K562 (cell line): Measurements from ENCODE around the gene PFKP. TPM values are rescaled to one million over a fixed set of nuclear protein-coding genes. Genes with fewer than 3 reads are reported as not detected.

Experiments
- ATAC-seq: fragments of 200-7000 bp; cut with Tn5 transposase; 3 replicates; pipeline ENCODE4 v1.9.1; 2020; ENCODE audit warnings: moderate library complexity
- BruUV-seq: library from RNA; stranded (reverse); fragments of 400-500 nt; replicated peaks from 2 replicates; lab custom pipeline; 2021; lab: Mats Ljungman, UMichigan
- CTCF ChIA-PET: fragments of 300-600 bp; formaldehyde crosslinking; extraction: SDS; loops from one replicate; lab custom pipeline; 2021; ENCODE audit warnings: low intra/inter-chr PET ratio; lab: Yijun Ruan, JAX
- POLR2A ChIA-PET: fragments of 300-600, 350-650 bp; sonication (Branson Sonifier 250); formaldehyde crosslinking; extraction: SDS; loops from one replicate; lab custom pipeline; 2021; ENCODE audit warnings: antibody characterized with exemption, inconsistent platforms; lab: Yijun Ruan, JAX
- DNase-seq, 4 experiments: peaks; one replicate each; pipeline versions ENCODE4 v3.0.0 to v3.0.0-alpha.2; 2011 to 2018; ENCODE audit warnings: low spot score in 3 of 4, mixed read lengths in 3 of 4; ENCODE audit errors: extremely low read depth in 1 of 4
- FAIRE-seq: peaks from 2 replicates; lab custom pipeline; 2011; peaks lifted over from hg19 to GRCh38; lab: Jason Lieb, UNC
- H2AFZ ChIP-seq: 2 replicates; pipeline ENCODE4 v1.6.0; 2011; ENCODE audit warnings: low read depth, low read length, control low read depth, inconsistent platforms
- H3K27ac ChIP-seq: fragments of 200-600 bp; 3 replicates; pipeline ENCODE4 v1.8.0; 2011; ENCODE audit warnings: low read depth, mild to moderate bottlenecking, control low read depth, inconsistent platforms, low read length, moderate library complexity, mixed read lengths; ENCODE audit errors: extremely low read depth
- H3K27me3 ChIP-seq, 2 experiments: fragments of 300-600 bp in 1 of 2; 2 replicates in 1 of 2; 3 replicates in 1 of 2; pipeline versions ENCODE4 v1.6.0 to v1.8.0; 2011; ENCODE audit warnings: inconsistent platforms in 2 of 2, low read length in 2 of 2, mild to moderate bottlenecking in 1 of 2, mixed read lengths in 1 of 2, moderate library complexity in 1 of 2; ENCODE audit not compliant: control insufficient read depth in 2 of 2, insufficient read depth in 2 of 2
- H3K36me3 ChIP-seq: fragments of 300-600 bp; 3 replicates; pipeline ENCODE4 v1.8.0; 2011; ENCODE audit warnings: mild to moderate bottlenecking, low read length, inconsistent platforms; ENCODE audit not compliant: control insufficient read depth, insufficient read depth
- H3K4me1 ChIP-seq, 2 experiments: fragments of 200-600 bp in 1 of 2; replicated peaks in 1 of 2; 2 replicates in 1 of 2; 3 replicates in 1 of 2; pipeline versions ENCODE4 v1.5.1 to v1.8.0; 2011; ENCODE audit warnings: inconsistent platforms in 2 of 2, low read length in 2 of 2, mild to moderate bottlenecking in 1 of 2, mixed read lengths in 1 of 2, moderate library complexity in 1 of 2; ENCODE audit not compliant: control insufficient read depth in 2 of 2, insufficient read depth in 2 of 2
- H3K4me2 ChIP-seq: 2 replicates; pipeline ENCODE4 v1.6.1; 2011; ENCODE audit warnings: low read length, control low read depth, inconsistent platforms, mixed read lengths; ENCODE audit not compliant: insufficient read depth
- H3K4me3 ChIP-seq: fragments of 200-600 bp; sonication (generic), shearing (Covaris generic); 2 replicates; pipeline ENCODE4 v1.5.1; 2016; ENCODE audit warnings: control low read depth, inconsistent platforms
- H3K79me2 ChIP-seq: fragments of 200-600 bp; 3 replicates; pipeline ENCODE4 v1.8.0; 2011; ENCODE audit warnings: low read length, inconsistent platforms; ENCODE audit not compliant: control insufficient read depth, insufficient read depth
- H3K9ac ChIP-seq, 2 experiments: 2 replicates each; pipeline versions ENCODE4 v1.6.0 to v1.6.1; 2011; ENCODE audit warnings: low read depth in 2 of 2, low read length in 2 of 2, control low read depth in 1 of 2, inconsistent platforms in 1 of 2, mild to moderate bottlenecking in 1 of 2, mixed read lengths in 1 of 2; ENCODE audit not compliant: insufficient read depth in 1 of 2
- H3K9me1 ChIP-seq: one replicate; pipeline ENCODE4 v1.6.0; 2011; ENCODE audit warnings: inconsistent platforms, mild to moderate bottlenecking, low read length, moderate library complexity; ENCODE audit not compliant: control insufficient read depth, insufficient read depth
- H3K9me3 ChIP-seq: replicated peaks from 2 replicates; pipeline ENCODE4 v1.5.1; 2011; ENCODE audit warnings: low read depth, low read length, inconsistent platforms; ENCODE audit not compliant: control insufficient read depth, insufficient read depth
- H4K20me1 ChIP-seq: replicated peaks from 2 replicates; pipeline ENCODE4 v1.6.1; 2011; ENCODE audit warnings: low read length, inconsistent platforms, mixed read lengths; ENCODE audit not compliant: control insufficient read depth, insufficient read depth
- CTCF ChIP-seq, 3 experiments: IDR thresholded peaks in 2 of 3; conservative IDR thresholded peaks in 1 of 3; 2 replicates each; pipeline ENCODE4 v1.5.1; 2011 to 2012; ENCODE audit warnings: low read length in 3 of 3, mild to moderate bottlenecking in 3 of 3, control low read depth in 2 of 3, improper control_type of control experiment in 1 of 3, inconsistent platforms in 1 of 3, low read depth in 1 of 3, mixed read lengths in 1 of 3, moderate library complexity in 1 of 3; ENCODE audit not compliant: insufficient read depth in 2 of 3
- MNT ChIP-seq, 2 experiments: fragments of 450-650 bp; conservative IDR thresholded peaks; 2 replicates each; pipeline ENCODE4 v1.6.1; 2017; ENCODE audit warnings: mild to moderate bottlenecking in 2 of 2, moderate library complexity in 2 of 2
- PHF20 ChIP-seq: fragments of 450-650 bp; IDR thresholded peaks from 2 replicates; pipeline ENCODE4 v1.6.1; 2018; ENCODE audit not compliant: partially characterized antibody
- POLR2B ChIP-seq: fragments of 450-650 bp; IDR thresholded peaks from 2 replicates; pipeline ENCODE4 v1.6.1; 2018; ENCODE audit warnings: low read depth; ENCODE audit not compliant: partially characterized antibody
- STAG1 ChIP-seq: sonication (generic); formaldehyde crosslinking; IDR thresholded peaks from 2 replicates; pipeline ENCODE4 v1.5.0; 2020; ENCODE audit warnings: missing genetic modification reagents, borderline replicate concordance
- ZNF668 ChIP-seq: fragments of 250-450 bp; sonication (Bioruptor Pico); IDR thresholded peaks from 2 replicates; pipeline ENCODE4 v1.8.0; 2022; ENCODE audit warnings: mild to moderate bottlenecking, inconsistent platforms
- WGBS: fragments of 100-300 bp; shearing (Covaris generic); methylation state at CpG from one replicate; pipeline ENCODE4 v1.1.6; 2016; ENCODE audit warnings: low coverage, mixed read lengths; ENCODE audit not compliant: insufficient coverage; ENCODE audit errors: missing lambda C conversion rate; 5-methylcytosine and 5-hydroxymethylcytosine counted together
- in situ Hi-C: fragments of 300-500 bp; cut with MboI; formaldehyde crosslinking; loops from 4 replicates; pipeline ENCODE4 v1.15.0; 2018; ENCODE audit warnings: inconsistent platforms, mixed read lengths
- intact Hi-C: fragments of 100-400 bp; cut with micrococcal nuclease; formaldehyde crosslinking; loops from 2 replicates; pipeline ENCODE4 v1.14.2; 2022
- polyA plus RNA-seq, 8 experiments: library from polyadenylated mRNA; depleted of rRNA in 4 of 8; stranded (reverse) in 5 of 8; unstranded in 3 of 8; fragments of >200 nt; fragmentation: Nextera tagmentation in 2 of 8; fragmentation: Illumina TruSeq in 1 of 8; extraction: Ambion mirVana in 2 of 8; extraction: Trizol in 1 of 8; gene quantifications; 2 replicates each; pipeline versions ENCODE4 v1.2.1 to v1.2.3, GENCODE V29; 2011 to 2014; ENCODE audit warnings: inconsistent platforms in 1 of 8, missing spikeins in 1 of 8
- total RNA-seq, 7 experiments: library from RNA; depleted of rRNA in 6 of 7; stranded (reverse); fragments of >200 nt in 6 of 7; fragmentation: Illumina TruSeq in 2 of 7; extraction: Trizol in 2 of 7; gene quantifications; 2 replicates each; pipeline versions ENCODE4 v1.2.1 to v1.2.3, GENCODE V29; 2011 to 2021; ENCODE audit warnings: low replicate concordance in 1 of 7

The PFKP gene
- total and polyA plus RNA-seq, 9 of the 15 experiments (the other 6 are each of a cell fraction or from before 2014, with no cell fraction given) = 23.5 to 116 (median 62.1) TPM

GRCh38 chr10:3100093-3100792 lies 32.9 kb downstream of the PFKP start:
- H3K36me3 ChIP-seq = peaks cover 76% of the 10 kb centered on the region
- H3K9ac ChIP-seq = no peak overlapping the region
- BruUV-seq = no TSS peak
- FAIRE-seq (no peak), DNase-seq (no peak), ATAC-seq (no peak)
- ChIA-PET POLR2A (interaction anchor here (0.7 to 1.4 kb wide), 3 partner anchors 12 to 58 kb away, joined by 3 to 4 read pairs (median 4); no protein-coding TSS in a partner anchor), CTCF (no interaction called here)
- peaks cover 55% of the 10 kb centered on the region for H3K79me2 ChIP-seq
- TF ChIP-seq POLR2B (peak; percentile 3), ZNF668 (CRISPR knock-in tag) (no peak)
- WGBS = 97% methylated on average over 19 of the region's 19 CpGs
- no peak overlapping the region for H2AFZ ChIP-seq
- intact Hi-C loops (no loop called here), in situ Hi-C loops (no loop called here)
- no peak overlapping the region; the same call in 2 of the 3 replicates for H3K27ac ChIP-seq
- no peaks in the 10 kb centered on the region for H3K27me3 ChIP-seq
- peaks cover 11% of the 10 kb centered on the region for H3K9me1 ChIP-seq
- H4K20me1 ChIP-seq = no peaks in the 10 kb centered on the region
- no peaks in the 10 kb centered on the region for H3K9me3 ChIP-seq
- H3K4me2 ChIP-seq = no peak overlapping the region
- peaks cover 20 to 21% of the 10 kb centered on the region in 2 experiments for H3K4me1 ChIP-seq
- H3K4me3 ChIP-seq = no peak overlapping the region

GRCh38 chr10:3100856-3101640 lies 33.7 kb downstream of the PFKP start:
- H3K27me3 ChIP-seq = no peaks in the 10 kb centered on the region
- DNase-seq = no peak
- H3K9me1 ChIP-seq = peaks cover 11% of the 10 kb centered on the region
- FAIRE-seq = no peak
- no peak overlapping the region for H2AFZ ChIP-seq
- H3K9ac ChIP-seq = no peak overlapping the region
- no peak overlapping the region for H3K27ac ChIP-seq
- CTCF ChIA-PET = no interaction called here
- no peak for ATAC-seq
- peaks cover 51% of the 10 kb centered on the region for H3K79me2 ChIP-seq
- peaks cover 16 to 18% of the 10 kb centered on the region in 2 experiments for H3K4me1 ChIP-seq
- in situ Hi-C loops = no loop called here
- H3K4me3 ChIP-seq = no peak overlapping the region
- H4K20me1 ChIP-seq = no peaks in the 10 kb centered on the region
- BruUV-seq = no TSS peak
- peaks cover 82% of the 10 kb centered on the region for H3K36me3 ChIP-seq
- no peaks in the 10 kb centered on the region for H3K9me3 ChIP-seq
- POLR2A ChIA-PET = interaction anchor here (0.7 to 1.4 kb wide), 3 partner anchors 11 to 58 kb away, joined by 3 to 4 read pairs (median 3); no protein-coding TSS in a partner anchor
- WGBS = 96% methylated on average over 30 of the region's 31 CpGs
- H3K4me2 ChIP-seq = no peak overlapping the region
- intact Hi-C loops = no loop called here
- no peak for TF ChIP-seq MNT (conservative IDR thresholded peaks at IDR 0.05)
- no peak for TF ChIP-seq PHF20
- no peak for TF ChIP-seq CTCF (IDR thresholded peaks at IDR 0.05 in 2 of 3, conservative IDR thresholded peaks at IDR 0.05 in 1 of 3; ENCODE audit: insufficient read depth in 2 of 3, low read depth in 1 of 3, low read length in 3 of 3)
- no peak for TF ChIP-seq STAG1 (CRISPR knock-in tag)
